SK-N-SH (cell line): Measurements from ENCODE around the gene TARBP1. TPM values are rescaled to one million over a fixed set of nuclear protein-coding genes. Genes with fewer than 3 reads are reported as not detected.

Experiments used
- CTCF ChIA-PET: fragments of 300-600, 350-600 bp; formaldehyde crosslinking; extraction: SDS; loops from one replicate; lab custom pipeline; 2021; lab: Yijun Ruan, JAX
- POLR2A ChIA-PET: fragments of 350-600 bp; sonication (Branson Sonifier 250); formaldehyde crosslinking; extraction: SDS; loops from one replicate; lab custom pipeline; 2020; ENCODE audit warnings: antibody characterized with exemption, inconsistent platforms; lab: Yijun Ruan, JAX
- DNase-seq: peaks from one replicate; pipeline ENCODE4 v3.0.0; 2012
- H2AFZ ChIP-seq: fragments of 200-600 bp; sonication (generic); 2 replicates; pipeline ENCODE4 v1.8.1; 2016; ENCODE audit warnings: antibody characterized with exemption, mild to moderate bottlenecking, low read depth
- H3F3A ChIP-seq: fragments of 200-600 bp; sonication (generic); replicated peaks from 2 replicates; pipeline ENCODE3; 2016; ENCODE audit warnings: antibody characterized with exemption, mild to moderate bottlenecking; ENCODE audit not compliant: insufficient read depth
- H3K27ac ChIP-seq, 2 experiments: fragments of 200-500 bp in 1 of 2; fragments of 200-600 bp in 1 of 2; sonication (Bioruptor generic) in 1 of 2; sonication (generic), shearing (Covaris generic) in 1 of 2; 2 replicates each; pipeline versions ENCODE4 v1.5.1 to v1.6.1; 2014 to 2016; ENCODE audit warnings: low read depth in 2 of 2, inconsistent platforms in 1 of 2, low read length in 1 of 2, mild to moderate bottlenecking in 1 of 2, mixed read lengths in 1 of 2
- H3K27me3 ChIP-seq: fragments of 200-600 bp; sonication (generic), shearing (Covaris generic); 2 replicates; pipeline ENCODE4 v1.6.1; 2016; ENCODE audit warnings: mixed run types; ENCODE audit not compliant: insufficient read depth
- H3K36me3 ChIP-seq, 2 experiments: fragments of 200-500 bp in 1 of 2; fragments of 200-600 bp in 1 of 2; sonication (Bioruptor generic) in 1 of 2; sonication (generic) in 1 of 2; replicated peaks in 1 of 2; 2 replicates each; pipeline versions ENCODE3 to v1.5.1; 2014 to 2016; ENCODE audit warnings: low read length in 1 of 2, mild to moderate bottlenecking in 1 of 2; ENCODE audit not compliant: insufficient read depth in 2 of 2, control insufficient read depth in 1 of 2
- H3K4me1 ChIP-seq, 2 experiments: fragments of 200-500 bp in 1 of 2; fragments of 200-600 bp in 1 of 2; sonication (Bioruptor generic) in 1 of 2; sonication (generic), shearing (Covaris generic) in 1 of 2; 2 replicates each; pipeline versions ENCODE4 v1.5.1 to v1.6.1; 2014 to 2016; ENCODE audit warnings: low read depth in 1 of 2, low read length in 1 of 2, mixed run types in 1 of 2; ENCODE audit not compliant: insufficient read depth in 2 of 2, control insufficient read depth in 1 of 2
- H3K4me2 ChIP-seq: fragments of 200-600 bp; sonication (generic), shearing (Covaris generic); 2 replicates; pipeline ENCODE4 v1.6.1; 2017; ENCODE audit warnings: mixed run types
- H3K4me3 ChIP-seq, 2 experiments: fragments of 200-500 bp in 1 of 2; fragments of 200-600 bp in 1 of 2; sonication (Bioruptor generic) in 1 of 2; sonication (generic), shearing (Covaris generic) in 1 of 2; 2 replicates each; pipeline versions ENCODE4 v1.5.1 to v1.8.1; 2014 to 2016; ENCODE audit warnings: low read depth in 2 of 2, inconsistent platforms in 1 of 2, low read length in 1 of 2, mild to moderate bottlenecking in 1 of 2, mixed read lengths in 1 of 2, moderate library complexity in 1 of 2
- H3K79me2 ChIP-seq: fragments of 200-600 bp; sonication (generic); 2 replicates; pipeline ENCODE4 v1.8.1; 2017; ENCODE audit warnings: mild to moderate bottlenecking; ENCODE audit not compliant: insufficient read depth
- H3K9ac ChIP-seq: fragments of 200-600 bp; sonication (generic); 2 replicates; pipeline ENCODE4 v1.6.1; 2017; ENCODE audit warnings: mixed run types
- H3K9me2 ChIP-seq: fragments of 200-600 bp; sonication (generic); 2 replicates; pipeline ENCODE4 v1.6.1; 2017; ENCODE audit warnings: mixed run types
- H3K9me3 ChIP-seq: fragments of 200-600 bp; sonication (generic); 2 replicates; pipeline ENCODE4 v1.6.1; 2017; ENCODE audit warnings: mixed run types, mild to moderate bottlenecking, moderate library complexity
- H4K20me1 ChIP-seq: fragments of 200-600 bp; sonication (generic); 2 replicates; pipeline ENCODE4 v1.6.1; 2017; ENCODE audit warnings: mild to moderate bottlenecking, mixed run types; ENCODE audit not compliant: insufficient read depth
- CHD2 ChIP-seq: fragments of 150-350 bp; IDR thresholded peaks from 2 replicates; pipeline ENCODE4 v1.6.1; 2018; ENCODE audit warnings: low read length; ENCODE audit not compliant: partially characterized antibody
- CTCF ChIP-seq: fragments of 200-600 bp; sonication (generic); IDR thresholded peaks from 2 replicates; pipeline ENCODE4 v1.6.1; 2017; ENCODE audit warnings: antibody characterized with exemption, mild to moderate bottlenecking, moderate library complexity
- ELF1 ChIP-seq: IDR thresholded peaks from 2 replicates; pipeline ENCODE4 v1.4.0; 2012
- EP300 ChIP-seq, 2 experiments: IDR thresholded peaks; 2 replicates each; pipeline versions ENCODE4 v1.4.0 to v1.6.1; 2012; ENCODE audit warnings: borderline replicate concordance in 1 of 2, low read depth in 1 of 2, low read length in 1 of 2
- FOSL2 ChIP-seq: IDR thresholded peaks from 2 replicates; pipeline ENCODE4 v1.4.0; 2012; ENCODE audit warnings: low read depth, mild to moderate bottlenecking, moderate library complexity, borderline replicate concordance
- FOXJ3 ChIP-seq: sonication (generic); formaldehyde crosslinking; IDR thresholded peaks from 2 replicates; pipeline ENCODE4 v1.5.1; 2020; ENCODE audit warnings: mild to moderate bottlenecking, missing genetic modification reagents
- FOXM1 ChIP-seq: IDR thresholded peaks from 2 replicates; pipeline ENCODE4 v1.4.0; 2012; ENCODE audit warnings: low read depth, mild to moderate bottlenecking
- GATA2 ChIP-seq: sonication (generic); formaldehyde crosslinking; IDR thresholded peaks from 2 replicates; pipeline ENCODE4 v1.5.0; 2020; ENCODE audit warnings: mild to moderate bottlenecking, missing genetic modification reagents
- JUND ChIP-seq: IDR thresholded peaks from 2 replicates; pipeline ENCODE4 v1.4.0; 2012
- MAX ChIP-seq: IDR thresholded peaks from 2 replicates; pipeline ENCODE4 v1.4.0; 2012; ENCODE audit warnings: low read depth
- MEF2A ChIP-seq: IDR thresholded peaks from 2 replicates; pipeline ENCODE4 v1.4.0; 2012; ENCODE audit warnings: low read depth, borderline replicate concordance
- MXI1 ChIP-seq: IDR thresholded peaks from 2 replicates; pipeline ENCODE4 v1.6.1; 2012; ENCODE audit warnings: mild to moderate bottlenecking, low read depth, low read length, improper control_type of control experiment
- NFIC ChIP-seq: IDR thresholded peaks from 2 replicates; pipeline ENCODE4 v1.4.0; 2012; ENCODE audit warnings: borderline replicate concordance
- PBX3 ChIP-seq: IDR thresholded peaks from 2 replicates; pipeline ENCODE4; 2012
- POLR2AphosphoS5 ChIP-seq: IDR thresholded peaks from 2 replicates; pipeline ENCODE4 v1.6.1; 2012; ENCODE audit warnings: low read depth, low read length
- RAD21 ChIP-seq: IDR thresholded peaks from 2 replicates; pipeline ENCODE4 v1.6.1; 2012; ENCODE audit warnings: mild to moderate bottlenecking, low read length
- RCOR1 ChIP-seq: fragments of 150-350 bp; IDR thresholded peaks from 2 replicates; pipeline ENCODE4 v1.6.1; 2017; ENCODE audit warnings: antibody characterized with exemption, low read length
- RFX5 ChIP-seq: IDR thresholded peaks from 2 replicates; pipeline ENCODE4 v1.6.1; 2012; ENCODE audit warnings: mild to moderate bottlenecking, improper control_type of control experiment, low read length
- RXRA ChIP-seq: IDR thresholded peaks from 2 replicates; pipeline ENCODE4 v1.4.0; 2012; ENCODE audit warnings: low read depth, mild to moderate bottlenecking, borderline replicate concordance
- SIN3A ChIP-seq: IDR thresholded peaks from 2 replicates; pipeline ENCODE4 v1.6.1; 2012; ENCODE audit warnings: low read depth, mild to moderate bottlenecking, low read length, moderate library complexity, borderline replicate concordance
- SMC3 ChIP-seq: IDR thresholded peaks from 2 replicates; pipeline ENCODE4 v1.6.1; 2012; ENCODE audit warnings: low read depth, low read length, improper control_type of control experiment
- TCF12 ChIP-seq: IDR thresholded peaks from 2 replicates; pipeline ENCODE4 v1.4.0; 2012
- TEAD4 ChIP-seq: IDR thresholded peaks from 2 replicates; pipeline ENCODE4 v1.4.0; 2012; ENCODE audit warnings: mild to moderate bottlenecking, borderline replicate concordance; ENCODE audit not compliant: insufficient read depth
- WGBS: methylation state at CpG from one replicate; pipeline ENCODE4 v1.1.6; 2017; ENCODE audit warnings: low lambda C conversion rate; 5-methylcytosine and 5-hydroxymethylcytosine counted together
- polyA plus RNA-seq, 3 experiments: library from polyadenylated mRNA; depleted of rRNA; stranded (reverse); fragments of >200 nt; gene quantifications; 2 replicates each; pipeline ENCODE4 v1.2.3, GENCODE V29; 2012

TARBP1 gene
- polyA plus RNA-seq, 1 of the 3 experiments (the other 2 are of a cell fraction): 33.0 TPM

- no peak for TF ChIP-seq RXRA
- TF ChIP-seq NFIC: peak; percentile 90
- peak; percentile 50 for TF ChIP-seq CHD2
- TF ChIP-seq EP300 (IDR thresholded peaks at IDR 0.05; ENCODE audit: borderline replicate concordance in 1 of 2, low read depth in 1 of 2, low read length in 1 of 2): peak; percentile 9 to 53; a peak in 1 of 4 replicates
- peak; percentile 37; the same call in 1 of the 2 replicates for TF ChIP-seq SIN3A
- peak; percentile 28; the same call in 1 of the 2 replicates for TF ChIP-seq TEAD4
- 0 out of 2 replicates have a peak, but pooled peaks have one; percentile 26 for TF ChIP-seq POLR2AphosphoS5
- TF ChIP-seq JUND: no peak
- TF ChIP-seq MXI1: peak; percentile 75
- no peak for TF ChIP-seq ELF1
- TF ChIP-seq RCOR1: peak; percentile 88
- TF ChIP-seq RFX5: no peak
- TF ChIP-seq RAD21: no peak
- TF ChIP-seq TCF12: peak; percentile 73
- TF ChIP-seq MAX: peak; percentile 62
- TF ChIP-seq GATA2 (CRISPR knock-in tag): peak; percentile 88
- peak; percentile 67 for TF ChIP-seq FOXJ3 (CRISPR knock-in tag)
- Histone ChIP-seq H3K27me3 (no peaks in the 10 kb centered on the region), H3F3A (peaks cover 15% of the 10 kb centered on the region), H4K20me1 (no peaks in the 10 kb centered on the region), H3K9ac (no peak overlapping the region), H3K9me2 (no peaks in the 10 kb centered on the region), H3K4me3 (no peak overlapping the region; a peak in 1 of 4 replicates), H3K27ac (peak overlapping the region in 1 of 2 experiments; percentile 92; a peak in 3 of 4 replicates), H3K9me3 (peaks cover 16% of the 10 kb centered on the region; the same call in 1 of the 2 replicates), H3K36me3 (peaks cover 28 to 35% of the 10 kb centered on the region in 2 experiments), H3K4me1 (peaks cover 0 to 29% of the 10 kb centered on the region in 2 experiments; a peak in 3 of 4 replicates), H3K4me2 (0 out of 2 replicates have a peak overlapping the region, but pooled peaks have one; percentile 6), H3K79me2 (no peaks in the 10 kb centered on the region; the same call in 1 of the 2 replicates), H2AFZ (no peak overlapping the region)
- CTCF ChIA-PET: interaction anchor here (0.9 to 1.1 kb wide), 4 partner anchors 9 to 174 kb away, joined by 3 read pairs; partner anchors contain the start of gene TARBP1
- POLR2A ChIA-PET: interaction anchor here (0.9 to 1.1 kb wide), 2 partner anchors 41 to 64 kb away, joined by 3 to 5 read pairs; partner anchors contain the start of genes COA6 and TARBP1
- peak; percentile 50 for DNase-seq
- WGBS: 60% methylated on average over 4 of the region's 6 CpGs
These were observed 41.4 kb downstream of the TARBP1 start for GRCh38 chr1:234437423-234438171.

GRCh38 chr1:234435620-234436019 is 43.4 kb downstream of the TARBP1 start:
- 31% methylated on average over 8 of the region's 8 CpGs for WGBS
- no peak for TF ChIP-seq FOXM1
- peak; percentile 15; the same call in 1 of the 2 replicates for TF ChIP-seq SMC3
- TF ChIP-seq FOSL2: no peak
- no peak; the same call in 1 of the 2 replicates for TF ChIP-seq SIN3A
- no peak for TF ChIP-seq JUND
- peak; percentile 57 for TF ChIP-seq CHD2
- no peak for TF ChIP-seq CTCF
- TF ChIP-seq GATA2 (CRISPR knock-in tag): peak; percentile 95
- peak in 1 of 2 experiments; percentile 75; a peak in 2 of 4 replicates for TF ChIP-seq EP300 (IDR thresholded peaks at IDR 0.05; ENCODE audit: borderline replicate concordance in 1 of 2, low read depth in 1 of 2, low read length in 1 of 2)
- 0 out of 2 replicates have a peak, but pooled peaks have one; percentile 17 for TF ChIP-seq RAD21
- TF ChIP-seq MEF2A: no peak
- peak; percentile 60 for TF ChIP-seq PBX3

More at GRCh38 chr1:234435620-234436019, 43.4 kb downstream of the TARBP1 start:
- Histone ChIP-seq H3K36me3 (peaks cover 21 to 27% of the 10 kb centered on the region in 2 experiments), H3F3A (peaks cover 15% of the 10 kb centered on the region), H2AFZ (peak overlapping the region; percentile 3; the same call in 1 of the 2 replicates), H3K4me2 (0 out of 2 replicates have a peak overlapping the region, but pooled peaks have one; percentile 27), H3K9me2 (no peaks in the 10 kb centered on the region), H3K4me1 (peaks cover 0 to 29% of the 10 kb centered on the region in 2 experiments; a peak in 3 of 4 replicates), H3K4me3 (no peak overlapping the region), H3K27ac (peak overlapping the region; percentile 19 to 69; a peak in 3 of 4 replicates), H3K79me2 (no peaks in the 10 kb centered on the region; the same call in 1 of the 2 replicates), H3K9me3 (peaks cover 16% of the 10 kb centered on the region; the same call in 1 of the 2 replicates), H4K20me1 (no peaks in the 10 kb centered on the region), H3K27me3 (no peaks in the 10 kb centered on the region), H3K9ac (no peak overlapping the region)
- DNase-seq: peak; percentile 61
- POLR2A ChIA-PET: no interaction called here
- CTCF ChIA-PET: interaction anchor here (1.3 to 1.4 kb wide), 2 partner anchors 19 to 26 kb away, joined by 3 to 8 read pairs; no protein-coding TSS in a partner anchor
